Endothelial cell of umbilical vein (primary cell): Measurements from ENCODE around the gene INPP5J. TPM values are rescaled to one million over a fixed set of nuclear protein-coding genes. Genes with fewer than 3 reads are reported as not detected.
"Not testable (repeated sequence)": the region's sequence is repeated elsewhere in the genome, so short reads cannot be mapped to it uniquely, and the experiment has no call there.

Experiments
- BruUV-seq: library from RNA; stranded (reverse); fragments of 400-500 nt; replicated peaks from 2 replicates; lab custom pipeline; 2021; lab: Mats Ljungman, UMichigan
- CTCF ChIA-PET: fragments of 300-600, 350-600 bp; sonication (Branson Sonifier 250); formaldehyde crosslinking; loops from one replicate; lab custom pipeline; 2021; ENCODE audit warnings: antibody characterized with exemption, inconsistent platforms; lab: Charles Lee
- POLR2A ChIA-PET: fragments of 300-600, 350-600 bp; sonication (Branson Sonifier 250); formaldehyde crosslinking; loops from one replicate; lab custom pipeline; 2021; ENCODE audit warnings: antibody characterized with exemption, inconsistent platforms; lab: Charles Lee
- DNase-seq: peaks from one replicate; pipeline ENCODE4 v3.0.0-alpha.2; 2011; ENCODE audit warnings: low read depth, low spot score
- FAIRE-seq: peaks from 2 replicates; lab custom pipeline; 2011; peaks lifted over from hg19 to GRCh38; lab: Jason Lieb, UNC
- H2AFZ ChIP-seq: 2 replicates; pipeline ENCODE4 v1.6.0; 2012; ENCODE audit warnings: low read depth, low read length, control low read depth, inconsistent platforms
- H3K27ac ChIP-seq: 2 replicates; pipeline ENCODE4 v1.5.1; 2011; ENCODE audit warnings: low read depth, mild to moderate bottlenecking, control low read depth, low read length, moderate library complexity; ENCODE audit not compliant: insufficient read depth
- H3K27me3 ChIP-seq, 2 experiments: 2 replicates each; pipeline versions ENCODE4 v1.6.0 to v1.6.1; 2011; ENCODE audit warnings: low read length in 2 of 2, mixed read lengths in 1 of 2; ENCODE audit not compliant: control insufficient read depth in 2 of 2, insufficient read depth in 2 of 2
- H3K36me3 ChIP-seq, 2 experiments: 2 replicates in 1 of 2; 3 replicates in 1 of 2; pipeline ENCODE4 v1.5.1; 2011; ENCODE audit warnings: low read length in 2 of 2, mild to moderate bottlenecking in 1 of 2, moderate library complexity in 1 of 2; ENCODE audit not compliant: control insufficient read depth in 2 of 2, insufficient read depth in 2 of 2; ENCODE audit errors: extremely low read depth in 1 of 2
- H3K4me1 ChIP-seq: 3 replicates; pipeline ENCODE4 v1.5.1; 2011; ENCODE audit warnings: mild to moderate bottlenecking, low read length; ENCODE audit not compliant: control insufficient read depth, insufficient read depth; ENCODE audit errors: extremely low read depth
- H3K4me2 ChIP-seq: 2 replicates; pipeline ENCODE4 v1.6.1; 2011; ENCODE audit warnings: low read length, control low read depth, mixed read lengths; ENCODE audit not compliant: insufficient read depth
- H3K4me3 ChIP-seq, 3 experiments: fragments of 200-600 bp in 1 of 3; sonication (generic), shearing (Covaris generic) in 1 of 3; replicated peaks in 1 of 3; 2 replicates each; pipeline ENCODE4 v1.5.1; 2011 to 2016; ENCODE audit warnings: control low read depth in 3 of 3, low read length in 3 of 3, mild to moderate bottlenecking in 2 of 3, inconsistent platforms in 1 of 3, low read depth in 1 of 3, moderate library complexity in 1 of 3; ENCODE audit not compliant: insufficient read depth in 1 of 3
- H3K79me2 ChIP-seq: 2 replicates; pipeline ENCODE4 v1.6.0; 2012; ENCODE audit warnings: low read length, inconsistent platforms; ENCODE audit not compliant: control insufficient read depth, insufficient read depth
- H3K9ac ChIP-seq: replicated peaks from 2 replicates; pipeline ENCODE3; 2011; ENCODE audit warnings: low read length, control low read depth; ENCODE audit not compliant: insufficient read depth; ENCODE audit errors: extremely low read depth
- H3K9me1 ChIP-seq: replicated peaks from 3 replicates; pipeline ENCODE4 v1.6.0; 2011; ENCODE audit warnings: mild to moderate bottlenecking, low read length; ENCODE audit not compliant: control insufficient read depth, insufficient read depth; ENCODE audit errors: extremely low read depth
- H3K9me3 ChIP-seq: replicated peaks from 2 replicates; pipeline ENCODE4 v1.5.1; 2012; ENCODE audit warnings: low read length, inconsistent platforms; ENCODE audit not compliant: control insufficient read depth, insufficient read depth
- H4K20me1 ChIP-seq: replicated peaks from 2 replicates; pipeline ENCODE3; 2011; ENCODE audit warnings: mild to moderate bottlenecking, low read length; ENCODE audit not compliant: control insufficient read depth, insufficient read depth; ENCODE audit errors: extremely low read depth
- EZH2 ChIP-seq: IDR thresholded peaks from 2 replicates; pipeline ENCODE4 v1.6.1; 2012; ENCODE audit warnings: borderline replicate concordance, low read depth, mild to moderate bottlenecking, moderate library complexity, low read length, inconsistent platforms; ENCODE audit not compliant: severe bottlenecking
- FOS ChIP-seq: IDR thresholded peaks from 2 replicates; pipeline ENCODE4 v1.6.1; 2011; ENCODE audit warnings: mild to moderate bottlenecking, low read length, moderate library complexity, borderline replicate concordance; ENCODE audit not compliant: insufficient read depth
- GATA2 ChIP-seq: IDR thresholded peaks from 2 replicates; pipeline ENCODE4 v1.7.0; 2011; ENCODE audit warnings: low read depth, mild to moderate bottlenecking, moderate library complexity, mixed read lengths, low read length; ENCODE audit not compliant: insufficient read length, insufficient read depth
- JUN ChIP-seq: IDR thresholded peaks from 2 replicates; pipeline ENCODE4 v1.6.1; 2011; ENCODE audit warnings: borderline replicate concordance, low read depth; ENCODE audit not compliant: insufficient read length, insufficient read depth
- MAX ChIP-seq: IDR thresholded peaks from 2 replicates; pipeline ENCODE4 v1.6.1; 2011; ENCODE audit not compliant: insufficient read depth, insufficient read length
- MYC ChIP-seq: IDR thresholded peaks from one replicate; pipeline ENCODE4 v1.6.1; 2011; ENCODE audit warnings: mild to moderate bottlenecking, low read depth, low read length
- POLR2A ChIP-seq: IDR thresholded peaks from 2 replicates; pipeline ENCODE4 v1.6.1; 2012; ENCODE audit warnings: low read depth, mild to moderate bottlenecking, control low read depth, low read length
- POLR2AphosphoS5 ChIP-seq: IDR thresholded peaks from 2 replicates; pipeline ENCODE4 v1.6.1; 2012; ENCODE audit warnings: low read depth, mild to moderate bottlenecking, control low read depth, low read length, moderate library complexity; ENCODE audit not compliant: insufficient read depth
- dilution Hi-C: fragments of 300-500 bp; cut with MboI; formaldehyde crosslinking; loops from one replicate; pipeline ENCODE4 v1.15.0; 2019; ENCODE audit warnings: low sequenced_read_pairs; ENCODE audit not compliant: extremely low pct_ligation_motif_present
- intact Hi-C: fragments of 100-400 bp; cut with micrococcal nuclease; formaldehyde crosslinking; loops from one replicate; pipeline ENCODE4 v1.10.0; 2022
- polyA plus RNA-seq, 4 experiments: library from polyadenylated mRNA; depleted of rRNA in 3 of 4; stranded (reverse) in 3 of 4; unstranded in 1 of 4; fragments of >200 nt; gene quantifications; 2 replicates each; pipeline versions ENCODE4 v1.2.1 to v1.2.3, GENCODE V29; 2011 to 2012; ENCODE audit warnings: missing spikeins in 1 of 4
- total RNA-seq: library from RNA; stranded (reverse); gene quantifications from 2 replicates; pipeline ENCODE4 v1.2.3, GENCODE V29; 2021
- TF ChIP-seq, protein P1 (sequence below), 2 donors: IDR thresholded peaks; 1 replicate in 1 of 2; 2 replicates in 1 of 2; pipeline ENCODE4 v1.5.1; 2011; ENCODE audit warnings: low read length in 2 of 2, mild to moderate bottlenecking in 2 of 2, moderate library complexity in 2 of 2, control low read depth in 1 of 2, inconsistent platforms in 1 of 2, low read depth in 1 of 2; ENCODE audit not compliant: insufficient read depth in 1 of 2; ENCODE audit errors: extremely low read depth in 1 of 2

The INPP5J gene
- total and polyA plus RNA-seq, 2 donors (not counting 3 experiments of a cell fraction or from before 2014, with no cell fraction given): 0.43 to 0.49 TPM

DNA sequence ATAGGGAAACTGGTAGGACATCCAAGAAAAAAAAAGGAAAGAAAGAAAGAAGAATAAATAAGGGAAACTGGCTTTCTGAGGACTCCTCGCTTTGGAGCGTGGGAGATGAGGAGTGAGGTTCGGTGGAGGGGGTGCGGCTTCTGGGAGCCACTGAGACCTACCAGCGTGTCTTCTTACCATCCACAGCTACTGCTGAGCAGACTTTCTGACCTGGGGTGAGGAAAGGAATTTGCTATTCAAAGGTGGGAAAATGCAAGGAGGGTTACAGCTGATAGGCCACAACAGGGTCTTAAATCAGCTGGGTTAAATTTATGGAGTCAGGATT is 14.9 kb upstream of the INPP5J start:
- peak overlapping the region; percentile 63 for H2AFZ ChIP-seq
- ChIA-PET CTCF (interaction anchor here (0.7 to 7.5 kb wide), 37 partner anchors 8 to 501 kb away, joined by 3 to 231 read pairs (median 7); partner anchors contain the start of genes INPP5J, LIMK2, MORC2 and PLA2G3), POLR2A (interaction anchor here (1.0 kb wide), 1 partner anchor 9 kb away, joined by 3 read pairs; no protein-coding TSS in a partner anchor)
- intact Hi-C loops (loop anchor here (1.0 kb wide), 5 partner anchors 19 to 164 kb away; no protein-coding TSS in a partner anchor), dilution Hi-C loops (no loop called here)
- no peaks in the 10 kb centered on the region for H3K9me3 ChIP-seq
- H4K20me1 ChIP-seq: no peaks in the 10 kb centered on the region
- H3K27ac ChIP-seq: peak overlapping the region; percentile 6
- peaks cover 3% of the 10 kb centered on the region in 2 experiments for H3K36me3 ChIP-seq
- no peaks in the 10 kb centered on the region for H3K9me1 ChIP-seq
- FAIRE-seq (no peak), DNase-seq (no peak)
- peak overlapping the region in 2 of 3 experiments; percentile 17 to 23 for H3K4me3 ChIP-seq
- BruUV-seq: no TSS peak
- no peak for TF ChIP-seq MAX
- TF ChIP-seq MYC: no peak
- no peak for TF ChIP-seq EZH2
- TF ChIP-seq GATA2: no peak
- no peak for TF ChIP-seq POLR2AphosphoS5
- TF ChIP-seq FOS: no peak
- TF ChIP-seq, protein P1, sequence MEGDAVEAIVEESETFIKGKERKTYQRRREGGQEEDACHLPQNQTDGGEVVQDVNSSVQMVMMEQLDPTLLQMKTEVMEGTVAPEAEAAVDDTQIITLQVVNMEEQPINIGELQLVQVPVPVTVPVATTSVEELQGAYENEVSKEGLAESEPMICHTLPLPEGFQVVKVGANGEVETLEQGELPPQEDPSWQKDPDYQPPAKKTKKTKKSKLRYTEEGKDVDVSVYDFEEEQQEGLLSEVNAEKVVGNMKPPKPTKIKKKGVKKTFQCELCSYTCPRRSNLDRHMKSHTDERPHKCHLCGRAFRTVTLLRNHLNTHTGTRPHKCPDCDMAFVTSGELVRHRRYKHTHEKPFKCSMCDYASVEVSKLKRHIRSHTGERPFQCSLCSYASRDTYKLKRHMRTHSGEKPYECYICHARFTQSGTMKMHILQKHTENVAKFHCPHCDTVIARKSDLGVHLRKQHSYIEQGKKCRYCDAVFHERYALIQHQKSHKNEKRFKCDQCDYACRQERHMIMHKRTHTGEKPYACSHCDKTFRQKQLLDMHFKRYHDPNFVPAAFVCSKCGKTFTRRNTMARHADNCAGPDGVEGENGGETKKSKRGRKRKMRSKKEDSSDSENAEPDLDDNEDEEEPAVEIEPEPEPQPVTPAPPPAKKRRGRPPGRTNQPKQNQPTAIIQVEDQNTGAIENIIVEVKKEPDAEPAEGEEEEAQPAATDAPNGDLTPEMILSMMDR (IDR thresholded peaks at IDR 0.05; ENCODE audit: extremely low read depth in 1 of 2, insufficient read depth in 1 of 2, low read depth in 1 of 2, low read length in 2 of 2): no peak
- no peak for TF ChIP-seq JUN
- TF ChIP-seq POLR2A: no peak
- peaks cover 11% of the 10 kb centered on the region for H3K4me1 ChIP-seq
- no peaks in the 10 kb centered on the region for H3K79me2 ChIP-seq
- peak overlapping the region; percentile 48 for H3K4me2 ChIP-seq
- no peaks in the 10 kb centered on the region for H3K27me3 ChIP-seq
- peak overlapping the region; percentile 47 for H3K9ac ChIP-seq

DNA sequence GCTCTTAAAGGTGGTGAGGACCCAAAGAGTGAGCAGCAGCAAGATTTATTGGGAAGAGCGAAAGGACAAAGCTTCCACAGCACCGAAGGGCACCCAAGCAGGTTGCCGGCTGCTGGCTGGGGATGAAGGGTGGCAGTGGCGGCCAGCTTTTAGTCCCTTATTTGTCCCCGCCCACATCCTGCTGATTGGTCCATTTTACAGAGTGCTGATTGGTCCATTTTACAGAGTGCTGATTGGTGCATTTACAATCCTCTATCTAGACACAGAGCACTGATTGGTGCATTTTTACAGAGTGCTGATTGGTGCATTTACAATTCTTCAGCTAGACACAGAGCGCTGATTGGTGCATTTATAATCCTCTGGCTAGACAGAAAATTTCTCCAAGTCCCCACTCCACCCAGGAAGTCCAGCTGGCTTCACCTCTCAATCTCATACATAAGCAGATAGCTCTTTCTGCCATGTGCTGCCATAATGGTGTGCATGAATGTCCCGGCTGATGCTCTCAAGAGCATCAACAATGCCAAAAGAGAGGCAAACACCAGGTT is 10.1 kb upstream of the INPP5J start:
- dilution Hi-C loops: not testable (repeated sequence)

More for the DNA sequence above, 10.1 kb upstream of the INPP5J start:
- DNase-seq, H4K20me1 ChIP-seq, intact Hi-C loops, H3K4me1 ChIP-seq, H3K4me2 ChIP-seq, FAIRE-seq, H3K27ac ChIP-seq, H2AFZ ChIP-seq, H3K27me3 ChIP-seq, H3K9ac ChIP-seq, POLR2A ChIA-PET, BruUV-seq, H3K9me1 ChIP-seq, H3K79me2 ChIP-seq, H3K4me3 ChIP-seq, H3K36me3 ChIP-seq, H3K9me3 ChIP-seq: not testable (repeated sequence)
- CTCF ChIA-PET: interaction anchor here (0.6 to 7.5 kb wide), 3 partner anchors 19 to 160 kb away, joined by 3 to 231 read pairs (median 7); partner anchors contain the start of gene RNF185
